ENCODE measurements around the gene SLC23A2. TPM values are rescaled to one million over a fixed set of nuclear protein-coding genes. Genes with fewer than 3 reads are reported as not detected.

Gene SLC23A2
- total RNA-seq, 1 experiment from 2014 or later, result 14.9 TPM

DNA sequence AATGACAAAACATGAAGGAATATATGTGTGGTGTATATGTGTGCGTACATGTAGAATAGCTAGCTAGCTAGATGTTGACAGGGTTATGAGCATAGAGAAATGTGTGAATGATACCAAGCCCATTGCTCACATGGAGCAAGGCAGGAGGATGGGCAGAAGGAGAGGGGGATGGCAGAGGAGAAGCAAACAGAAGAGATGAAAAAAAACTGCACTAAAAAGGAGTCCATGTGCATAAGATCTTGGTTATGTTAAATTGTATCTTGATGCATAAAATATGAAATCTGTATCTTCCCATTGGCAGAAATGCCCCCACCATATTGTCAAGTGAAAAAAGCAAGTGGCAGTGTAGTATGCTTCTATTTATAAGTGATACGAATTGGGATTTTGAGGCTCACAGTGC, 154.5 kb downstream of the SLC23A2 start:
- no peak for DNase-seq (ENCODE audit: low read depth)

DNA sequence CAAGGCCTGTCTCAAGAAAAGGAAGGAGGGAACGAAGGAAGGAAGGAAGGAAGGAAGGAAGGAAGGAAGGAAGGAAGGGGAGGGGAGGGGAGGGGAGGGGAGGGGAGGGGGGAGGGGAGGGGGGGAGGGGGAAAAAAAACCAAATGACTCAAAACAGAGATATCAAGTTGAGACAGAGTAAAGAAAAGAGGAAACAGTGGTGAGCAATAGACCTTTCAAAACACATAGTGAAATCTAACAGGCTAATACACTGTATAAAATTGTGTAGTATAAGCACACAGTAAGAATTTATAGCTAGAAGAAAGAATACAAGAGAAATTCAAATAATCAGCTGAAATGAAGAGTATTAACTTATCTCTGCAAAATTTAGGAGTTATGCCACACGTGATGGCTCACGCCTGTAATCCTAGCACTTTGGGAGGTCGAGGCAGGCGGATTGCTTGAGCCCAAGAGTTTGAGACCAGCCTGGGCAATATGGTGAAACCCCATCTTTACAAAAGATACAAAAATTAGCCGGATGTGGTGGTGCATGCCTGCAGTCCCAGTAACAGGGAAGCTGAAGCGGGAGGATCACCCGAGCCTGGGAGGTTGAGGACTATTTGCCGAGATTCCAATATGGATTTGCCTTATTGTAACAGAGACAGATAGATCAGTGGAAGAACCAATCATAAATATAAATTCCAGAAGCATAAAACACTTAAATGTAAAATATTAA, 156.4 kb downstream of the SLC23A2 start:
- DNase-seq (ENCODE audit: low read depth), result no peak

DNA sequence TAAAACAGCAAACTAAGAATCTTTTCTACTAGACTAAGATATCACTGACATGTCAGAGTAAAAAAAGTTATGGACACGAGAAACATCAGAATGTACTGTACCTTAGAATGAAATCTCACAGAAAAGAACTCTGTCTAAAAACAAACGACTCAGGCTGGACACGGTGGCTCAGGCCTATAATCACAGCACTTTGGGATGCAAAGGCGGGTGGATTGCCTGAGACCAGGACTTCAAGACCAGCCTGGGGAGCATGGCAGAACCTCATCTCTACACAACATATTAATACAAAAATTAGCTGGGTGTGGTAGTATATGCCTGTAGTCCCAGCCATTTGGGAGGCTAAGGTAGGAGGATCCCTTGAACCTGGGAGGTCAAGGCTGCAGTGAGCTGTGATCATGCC, 157.0 kb downstream of the SLC23A2 start:
- DNase-seq (ENCODE audit: low read depth), result no peak

DNA sequence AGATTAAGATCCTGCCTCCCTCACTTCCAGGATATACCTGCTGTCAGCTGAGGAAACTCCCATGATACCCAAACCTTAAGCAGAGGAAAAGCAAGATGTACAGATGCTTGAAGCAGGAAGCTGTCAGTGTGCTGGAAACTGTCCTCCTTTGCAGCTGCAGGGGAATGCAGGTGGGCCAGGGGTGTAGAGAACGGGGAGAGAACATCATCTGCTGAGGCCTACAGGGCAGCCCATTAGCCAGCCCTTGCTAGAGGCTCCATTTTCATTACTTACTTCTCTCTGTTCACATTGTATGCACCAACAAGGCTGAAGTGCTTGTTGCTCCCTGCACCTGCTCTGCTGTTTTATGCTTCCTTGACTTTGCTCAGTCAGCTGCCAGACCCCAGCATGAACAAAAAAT, 160.5 kb downstream of the SLC23A2 start:
- no peak for DNase-seq (ENCODE audit: low read depth)

DNA sequence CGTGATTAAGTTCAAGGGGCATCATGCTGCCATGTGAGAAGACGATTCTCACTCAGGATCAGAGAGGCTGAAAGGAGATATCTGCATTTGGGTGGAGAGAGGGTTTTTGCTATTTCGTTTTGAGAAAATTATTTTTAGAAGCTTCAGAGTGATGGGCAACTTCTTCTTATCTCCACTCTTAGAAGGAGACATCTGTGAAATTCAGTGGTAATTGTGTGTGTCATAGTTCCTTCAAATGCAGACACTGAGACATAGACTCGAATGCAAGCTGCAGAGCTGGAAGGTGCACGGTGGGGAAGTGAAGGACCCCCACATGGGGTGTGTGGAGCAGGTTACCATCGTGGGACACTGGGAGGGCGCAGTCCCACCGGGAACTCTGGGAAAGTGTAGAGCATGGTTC, 162.8 kb downstream of the SLC23A2 start:
- no peak for DNase-seq (ENCODE audit: low read depth)

DNA sequence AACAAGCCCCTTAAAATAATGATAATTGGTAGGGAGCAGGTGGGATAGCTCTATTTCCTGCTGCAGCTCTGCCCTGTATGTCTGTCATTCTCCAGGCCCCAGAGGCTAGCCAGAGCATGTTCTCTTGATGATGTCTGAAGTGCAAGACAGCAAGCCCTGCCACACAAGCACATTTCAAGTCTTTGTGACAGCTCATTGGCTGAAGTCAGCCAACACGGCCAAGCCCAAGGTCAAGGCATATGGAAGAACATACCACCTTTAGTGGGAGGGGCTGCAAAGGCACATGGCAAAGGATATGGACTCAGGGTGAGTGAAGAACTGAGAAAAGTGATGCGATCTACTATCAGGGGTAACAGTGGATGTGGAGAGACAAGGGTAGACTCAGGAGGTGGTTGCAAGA, 163.6 kb downstream of the SLC23A2 start:
- no peak for DNase-seq (ENCODE audit: low read depth)

DNA sequence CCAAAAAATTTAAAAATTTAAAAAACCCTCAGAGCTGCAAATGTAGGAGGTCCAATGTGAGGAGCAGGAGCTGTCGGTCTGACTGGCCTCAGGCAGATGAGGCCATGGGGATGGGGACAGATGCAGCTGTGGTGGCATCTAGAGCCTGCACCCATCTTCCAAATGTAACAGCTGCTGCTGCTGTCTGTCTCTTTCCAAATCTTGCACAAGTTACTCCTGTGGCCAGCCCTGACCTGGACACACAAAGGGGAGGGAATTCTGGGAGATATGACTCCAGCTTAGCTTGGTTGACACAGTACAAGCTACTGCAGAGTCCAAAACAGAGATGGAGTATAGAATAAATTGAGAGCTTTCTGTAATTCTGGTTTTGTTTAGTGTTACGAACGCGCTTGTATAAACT, 164.4 kb downstream of the SLC23A2 start:
- no peak for DNase-seq (ENCODE audit: low read depth)

DNA sequence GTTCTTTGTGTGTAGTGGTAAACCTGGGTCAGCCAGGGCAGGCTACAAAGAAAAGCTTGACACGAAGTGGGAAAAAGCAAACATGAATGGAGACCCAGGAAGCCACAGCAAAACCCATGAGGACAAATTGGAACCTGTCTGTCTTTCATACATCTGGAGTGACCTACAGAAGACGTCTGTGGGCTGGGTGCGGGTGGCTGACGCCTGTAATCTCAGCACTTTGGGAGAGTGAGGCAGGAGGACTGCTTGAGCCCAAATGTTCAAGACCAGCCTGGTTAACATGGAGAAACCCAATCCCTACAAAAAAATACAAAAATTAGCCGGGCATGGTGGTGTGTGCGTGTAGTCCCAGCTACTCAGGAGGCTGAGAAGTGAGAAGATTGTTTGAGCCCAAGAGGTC, 164.8 kb downstream of the SLC23A2 start:
- DNase-seq (ENCODE audit: low read depth), result no peak

DNA sequence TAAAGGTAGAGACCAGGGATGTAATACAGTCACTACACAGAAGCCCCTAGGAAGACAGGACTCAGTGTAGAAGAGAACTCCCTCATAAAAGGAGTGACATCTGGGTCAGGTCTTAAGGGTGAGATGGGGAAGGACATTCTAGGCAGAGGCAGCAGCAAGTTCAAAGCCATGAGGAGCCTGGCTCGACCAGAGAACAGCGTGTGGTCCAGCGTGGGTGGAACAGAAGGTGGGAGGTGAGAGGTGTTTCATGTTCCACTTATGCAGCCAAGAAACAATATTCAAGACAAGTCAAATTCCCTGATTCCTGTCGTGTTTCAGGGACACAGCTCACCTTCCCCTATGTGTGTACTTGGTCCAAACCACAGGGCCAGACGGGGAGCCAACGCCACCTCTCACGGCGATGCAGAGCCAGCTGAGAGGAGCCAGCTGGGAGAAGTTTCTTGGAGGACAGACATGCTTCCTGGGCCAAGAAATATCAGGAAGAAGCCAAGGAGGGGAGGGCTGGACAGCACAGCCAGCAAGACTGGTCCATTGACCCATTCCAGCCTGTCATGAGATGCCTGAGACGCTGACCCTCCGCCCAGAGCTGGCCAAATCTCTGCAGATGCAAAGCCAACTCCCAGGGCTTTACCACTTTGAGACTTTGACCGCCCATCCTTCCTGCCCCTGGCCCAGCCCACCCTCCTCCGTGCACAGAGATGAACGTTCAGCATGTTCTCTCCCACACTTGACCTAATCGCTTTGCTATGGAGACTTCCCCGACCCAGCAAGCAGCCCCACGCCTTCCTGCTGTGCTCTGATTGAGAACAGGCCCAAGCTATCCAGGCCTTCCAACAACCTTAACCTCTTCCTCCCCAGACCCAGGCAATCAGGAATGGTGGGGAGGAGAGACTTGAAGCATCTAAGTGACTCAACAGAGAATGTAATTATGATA, 165.8 kb downstream of the SLC23A2 start:
- no peak for DNase-seq (ENCODE audit: low read depth)

DNA sequence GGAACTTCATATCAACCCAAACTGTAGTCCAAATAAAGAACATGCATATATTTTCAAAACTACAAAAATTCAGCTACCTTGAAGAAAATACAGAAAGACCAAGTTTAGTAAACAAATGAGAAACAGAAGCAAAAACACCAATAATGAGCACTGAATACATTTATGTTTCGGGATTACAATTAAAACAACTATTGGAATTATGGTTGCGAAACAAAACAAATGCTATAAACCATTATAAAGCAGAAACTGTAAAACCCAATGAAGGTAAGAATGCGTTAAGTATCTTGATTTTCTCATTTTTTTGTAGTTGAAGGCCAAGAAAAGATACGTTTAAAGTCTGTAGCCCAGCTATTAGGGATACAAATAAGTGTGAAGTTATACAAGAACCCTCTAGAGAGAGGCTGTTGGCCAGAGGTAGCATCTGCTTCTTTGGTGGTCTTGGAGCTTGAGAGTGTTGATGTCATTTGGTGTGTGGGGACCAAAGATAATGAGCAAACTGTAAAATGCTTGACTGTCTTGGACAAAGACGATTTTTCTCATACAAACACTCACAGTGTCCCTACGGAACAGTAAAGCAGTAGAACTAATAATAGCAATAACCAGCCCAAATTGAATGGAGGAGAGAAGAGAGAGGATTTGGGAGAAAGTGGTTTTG, 168.1 kb downstream of the SLC23A2 start:
- no peak for DNase-seq (ENCODE audit: low read depth)

DNA sequence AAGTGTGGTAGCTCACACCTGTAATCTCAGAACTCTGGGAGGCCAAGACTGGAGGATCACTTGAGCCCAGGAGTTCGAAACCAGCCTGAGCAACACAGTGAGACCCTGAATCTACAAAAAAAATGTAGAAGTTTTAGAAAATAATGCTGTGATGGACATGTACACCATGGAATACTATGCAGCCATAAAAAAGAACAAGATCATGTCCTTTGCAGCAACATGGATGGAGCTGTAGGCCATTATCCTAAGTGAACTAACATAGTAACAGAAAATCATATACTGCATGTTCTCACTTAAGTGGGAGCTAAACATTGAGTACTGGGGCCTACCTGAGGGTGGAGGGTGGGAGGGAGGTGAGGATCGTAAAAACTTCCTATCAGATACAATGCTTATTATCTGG, 168.8 kb downstream of the SLC23A2 start:
- no peak for DNase-seq (ENCODE audit: low read depth)

DNA sequence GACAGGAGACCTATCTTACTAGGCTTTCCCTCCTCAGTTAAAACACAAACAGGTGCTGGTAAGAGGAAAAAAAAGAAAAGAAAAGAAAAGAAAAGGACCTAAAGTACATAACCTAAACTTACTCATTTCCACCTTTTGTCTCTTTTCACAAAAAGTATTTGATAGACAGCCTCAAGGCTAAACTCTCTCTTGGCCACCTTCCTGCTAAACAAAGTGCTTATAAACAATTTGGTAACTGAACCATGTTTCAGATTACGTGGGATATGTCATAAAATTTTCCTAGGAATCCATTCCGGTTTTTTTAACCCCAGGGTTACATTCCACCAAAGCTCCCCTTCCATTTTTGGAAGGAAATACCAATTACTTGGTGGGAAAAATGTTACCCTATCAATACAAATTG, 170.6 kb downstream of the SLC23A2 start:
- no peak for DNase-seq (ENCODE audit: low read depth)

DNA sequence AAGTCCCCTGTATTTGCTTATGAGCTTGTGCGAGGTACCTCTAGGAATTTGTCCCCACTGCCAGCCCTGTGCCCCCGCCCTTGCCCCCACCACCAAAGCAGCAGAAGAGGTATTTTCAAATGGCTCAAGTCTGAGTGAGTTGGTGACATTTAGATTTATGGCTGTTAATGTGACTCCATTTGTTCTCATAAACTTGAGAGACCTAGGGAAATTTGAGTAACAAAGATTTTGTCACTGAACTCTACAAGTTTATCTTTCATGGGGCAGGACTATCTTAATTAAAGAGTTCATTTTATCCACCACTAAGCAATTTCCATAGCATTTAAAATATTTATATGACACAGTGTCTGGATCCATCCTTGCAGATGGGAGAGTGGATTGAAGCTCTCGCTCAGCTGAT, 171.1 kb downstream of the SLC23A2 start:
- DNase-seq (ENCODE audit: low read depth), result no peak

DNA sequence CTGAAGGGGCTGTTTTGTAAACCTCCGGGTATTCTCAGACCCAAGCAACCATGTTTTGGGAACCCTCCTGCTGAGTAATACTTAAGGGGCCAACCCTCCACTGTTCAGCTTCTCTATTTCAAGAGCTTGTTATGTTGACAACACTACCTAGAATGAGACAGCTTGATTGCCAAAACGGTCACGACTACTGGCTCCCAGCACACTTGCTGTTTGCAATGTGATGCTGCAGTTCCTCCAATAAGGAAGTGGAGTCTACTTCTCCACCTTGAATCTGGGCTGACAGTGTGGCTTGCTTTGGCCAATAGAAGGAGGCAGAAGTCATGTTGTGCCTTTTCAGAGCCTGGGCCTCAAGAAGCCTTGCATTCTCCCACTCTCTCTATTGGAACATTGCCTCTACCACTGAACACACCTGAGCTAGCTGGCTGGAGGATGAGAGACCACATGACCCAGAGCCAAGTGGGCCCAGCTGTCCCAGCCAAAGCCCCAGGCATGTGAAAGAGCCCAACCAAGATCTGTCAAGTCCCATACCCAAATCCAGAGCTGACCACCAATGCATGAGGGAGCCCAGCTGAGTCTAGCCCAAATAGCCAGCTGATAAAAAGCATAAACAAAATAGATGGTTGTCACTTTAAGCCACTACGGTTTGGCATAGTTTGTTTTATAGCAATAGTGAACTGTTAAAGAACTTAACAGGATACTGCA, 171.6 kb downstream of the SLC23A2 start:
- no peak for DNase-seq (ENCODE audit: low read depth)

DNA sequence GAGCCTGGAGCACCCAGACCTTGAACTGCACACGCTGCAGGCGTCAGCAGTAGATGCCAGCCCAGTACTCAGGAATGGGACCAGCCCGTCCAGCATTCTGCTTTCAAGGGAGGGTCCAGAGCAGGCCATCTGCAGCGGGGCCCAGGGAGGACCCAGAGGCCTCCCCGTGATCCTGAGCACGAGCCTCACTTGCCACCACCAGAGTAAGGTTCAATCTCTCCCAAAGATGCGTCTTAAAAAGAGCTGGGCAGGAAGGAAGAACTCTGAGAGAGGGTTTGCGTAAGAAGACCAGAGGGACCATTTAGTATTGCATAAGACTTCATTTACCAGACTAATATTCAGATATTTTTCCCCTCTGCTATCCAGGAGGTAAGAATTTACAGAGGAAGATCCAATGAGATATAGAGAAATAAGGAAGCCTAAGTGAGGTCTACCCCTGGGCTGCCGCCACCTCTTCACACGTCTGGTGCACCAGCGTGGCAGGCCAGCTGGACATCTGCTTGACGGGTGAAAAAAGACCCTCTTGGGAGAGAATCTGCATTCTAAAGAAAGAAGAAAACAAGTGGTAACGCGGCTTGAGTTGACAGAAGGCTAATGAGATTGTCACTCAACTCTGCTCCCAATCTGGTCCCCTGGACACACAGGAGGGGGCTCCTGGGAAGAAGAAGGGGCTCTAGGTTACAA, 172.3 kb downstream of the SLC23A2 start:
- no peak for DNase-seq (ENCODE audit: low read depth)

DNA sequence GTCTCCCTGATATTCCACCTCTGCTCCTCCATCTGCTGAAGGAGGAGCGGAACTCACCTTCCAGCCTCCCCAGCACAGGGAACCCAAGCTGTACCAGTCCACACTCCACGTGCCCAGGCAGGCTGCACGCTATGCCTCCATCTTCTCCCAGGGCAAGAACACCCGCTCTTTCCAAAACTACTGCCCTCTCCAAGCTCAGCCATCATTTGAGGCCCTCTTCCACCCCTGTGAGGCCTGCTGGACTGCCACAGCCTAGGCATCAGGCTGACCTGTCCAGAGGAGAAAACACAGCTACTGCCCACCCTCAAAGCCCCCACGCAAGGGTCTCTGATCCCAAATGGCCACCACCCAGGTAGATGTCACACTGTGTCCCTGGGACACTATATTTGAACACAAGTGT, 179.7 kb downstream of the SLC23A2 start:
- DNase-seq (ENCODE audit: low read depth), result no peak

DNA sequence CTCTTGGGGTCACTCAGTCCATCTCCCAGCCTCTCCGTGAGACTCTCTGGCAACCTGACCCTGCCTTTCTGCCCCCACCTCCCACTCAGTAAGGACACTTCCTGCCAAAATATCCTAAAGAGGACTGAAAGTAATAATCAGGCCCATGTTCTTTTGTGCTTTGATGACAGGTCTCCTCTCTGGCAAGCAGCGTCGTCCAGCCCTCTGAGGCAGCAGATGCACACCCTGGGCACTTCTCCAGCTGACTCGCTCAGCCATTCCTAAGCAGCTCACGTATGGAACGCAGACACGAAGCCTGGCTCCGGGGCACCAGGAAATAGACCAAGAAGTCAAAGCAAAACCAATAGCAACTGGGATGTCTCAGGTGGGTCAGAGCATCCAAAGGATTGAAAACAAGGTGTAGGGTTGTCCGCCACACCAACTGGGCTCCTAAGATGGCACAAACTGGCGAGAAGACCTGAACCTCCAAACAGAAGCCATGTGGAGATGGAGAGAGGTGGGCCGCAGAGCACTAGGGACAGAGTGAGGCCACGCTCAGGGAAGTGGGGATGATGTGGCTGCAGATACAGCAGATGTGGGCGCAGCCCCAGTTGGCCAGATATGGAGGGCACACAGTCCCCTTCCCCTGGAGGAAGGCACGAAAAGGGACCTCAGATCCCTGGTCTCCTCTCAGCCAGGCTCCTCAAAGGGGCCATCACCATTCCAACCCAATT, 180.3 kb downstream of the SLC23A2 start:
- DNase-seq (ENCODE audit: low read depth), result peak; percentile 51

DNA sequence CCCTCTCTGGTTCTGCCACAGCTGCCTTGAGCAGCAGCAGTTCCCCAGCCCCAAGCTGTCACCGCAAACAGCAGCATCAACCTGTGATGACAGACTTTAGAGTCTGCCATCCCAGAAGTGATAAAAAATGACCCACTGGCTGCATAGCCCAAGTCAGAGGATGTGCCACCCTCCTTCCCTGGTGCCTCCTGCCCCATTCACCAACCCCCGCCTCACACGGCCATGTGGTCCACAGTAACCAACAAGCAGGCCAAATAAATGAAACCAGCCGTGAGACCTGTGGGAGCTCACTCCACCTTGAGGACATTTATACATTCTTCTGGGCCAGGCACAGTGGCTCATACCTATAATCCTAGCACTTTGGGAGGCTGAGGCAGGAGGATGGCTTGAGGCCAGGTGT, 181.4 kb downstream of the SLC23A2 start:
- no peak for DNase-seq (ENCODE audit: low read depth)

DNA sequence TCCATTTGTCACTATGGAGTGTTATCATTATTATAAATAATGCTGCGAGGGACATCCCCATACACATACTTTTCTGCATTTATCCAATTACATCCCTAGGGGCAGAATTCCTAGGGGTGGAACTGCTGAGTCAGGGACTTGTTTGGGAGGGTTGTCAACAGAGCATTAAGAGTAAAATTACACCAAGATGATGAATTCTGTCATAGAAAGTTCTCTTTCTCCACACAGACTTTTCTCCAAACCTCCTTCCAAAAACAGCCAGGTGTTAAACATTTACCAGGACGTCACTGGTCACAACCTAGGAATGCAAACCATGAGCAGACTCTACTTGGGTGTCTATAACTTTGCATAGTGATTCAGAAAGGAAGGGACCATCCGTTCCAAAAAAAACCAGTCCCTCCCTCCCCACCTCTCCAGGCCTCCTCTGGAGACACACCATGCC, 184.1 kb downstream of the SLC23A2 start:
- DNase-seq (ENCODE audit: low read depth), result no peak

DNA sequence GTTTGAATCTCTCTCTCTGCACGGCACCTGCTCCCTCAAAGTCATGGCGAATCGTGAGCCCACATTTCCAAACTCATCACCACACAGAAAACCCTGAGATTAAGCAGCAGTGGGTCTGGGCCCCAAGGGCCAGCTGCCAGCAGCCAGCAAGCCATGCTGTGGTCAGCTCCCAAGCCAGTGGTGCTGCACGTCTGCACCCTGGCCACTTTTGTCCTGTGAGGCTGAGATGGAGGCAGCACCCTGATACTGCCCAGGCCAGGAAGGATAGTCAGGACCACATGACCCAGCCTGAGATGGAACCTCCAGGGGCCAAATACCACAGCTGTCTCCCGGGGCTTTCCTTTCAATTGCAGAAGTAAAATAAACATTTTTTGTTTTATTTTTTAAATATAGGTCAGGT, 185.7 kb downstream of the SLC23A2 start:
- DNase-seq (ENCODE audit: low read depth), result no peak

All from RPMI7951 (cell line).